ENCODE data around the gene SP1. TPM values are rescaled to one million over a fixed set of nuclear protein-coding genes. Genes with fewer than 3 reads are reported as not detected.
A peak's percentile ranks its signal among the peaks of the same experiment; 100 is the strongest.
"Not testable (repeated sequence)": the region's sequence is repeated elsewhere in the genome, so short reads cannot be mapped to it uniquely, and the experiment has no call there.

SP1 gene
- total RNA-seq (2021; fragmentation: NEBNext Ultra II Directional; extraction: Animal tissue kit (Norgen Biotek cat#: 25700)) = 10 to 100 TPM; 38.2 to 51.8 (median 43.5) TPM
- long read RNA-seq, partial matches to known transcripts = 0 of 7 reads
- long read RNA-seq, other reads (novel, unspliced or antisense) = 7 of 7 reads

DNA sequence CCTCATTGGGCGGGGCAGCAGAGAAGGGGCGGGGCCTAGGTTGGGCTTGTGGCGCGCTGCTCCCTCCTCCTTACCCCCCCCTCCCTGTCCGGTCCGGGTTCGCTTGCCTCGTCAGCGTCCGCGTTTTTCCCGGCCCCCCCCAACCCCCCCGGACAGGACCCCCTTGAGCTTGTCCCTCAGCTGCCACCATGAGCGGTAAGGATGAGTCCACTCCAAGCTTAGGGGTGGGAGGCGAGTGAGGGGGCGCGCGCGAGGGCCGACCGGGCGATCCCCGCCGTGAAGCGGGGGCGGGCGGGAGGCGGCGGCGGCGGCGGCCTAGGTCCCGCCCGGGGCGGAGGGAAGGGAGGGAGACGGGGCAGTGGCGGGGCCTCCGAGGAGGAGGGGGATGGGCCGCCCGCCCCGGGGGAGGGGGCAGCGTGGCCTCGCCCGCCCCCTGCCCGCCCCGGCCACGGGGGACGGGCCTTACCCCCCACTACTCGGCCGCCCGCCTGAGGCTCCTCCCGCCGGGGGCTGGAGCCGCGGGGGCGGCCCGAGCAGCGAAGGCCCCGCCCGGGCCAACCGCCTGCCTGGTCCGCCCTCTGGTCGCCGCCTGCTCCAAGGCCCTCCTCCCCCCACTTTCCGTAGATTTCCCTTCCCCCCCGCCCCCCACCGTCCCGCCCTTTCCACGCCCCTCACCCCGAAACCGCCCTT lies at the start of gene SP1:
SP1 (plus strand) TSS at position 73 of the 690 bp plus-strand sequence; CDS start at position 189, 116 bp downstream.
- peaks cover 4% of the 10 kb centered on the region for H3K27me3 Mint-ChIP-seq (ENCODE audit: insufficient read depth)
- peak within 1 kb of the TSS; percentile 85 for H3K27ac Mint-ChIP-seq
- TF ChIP-seq, protein P1, sequence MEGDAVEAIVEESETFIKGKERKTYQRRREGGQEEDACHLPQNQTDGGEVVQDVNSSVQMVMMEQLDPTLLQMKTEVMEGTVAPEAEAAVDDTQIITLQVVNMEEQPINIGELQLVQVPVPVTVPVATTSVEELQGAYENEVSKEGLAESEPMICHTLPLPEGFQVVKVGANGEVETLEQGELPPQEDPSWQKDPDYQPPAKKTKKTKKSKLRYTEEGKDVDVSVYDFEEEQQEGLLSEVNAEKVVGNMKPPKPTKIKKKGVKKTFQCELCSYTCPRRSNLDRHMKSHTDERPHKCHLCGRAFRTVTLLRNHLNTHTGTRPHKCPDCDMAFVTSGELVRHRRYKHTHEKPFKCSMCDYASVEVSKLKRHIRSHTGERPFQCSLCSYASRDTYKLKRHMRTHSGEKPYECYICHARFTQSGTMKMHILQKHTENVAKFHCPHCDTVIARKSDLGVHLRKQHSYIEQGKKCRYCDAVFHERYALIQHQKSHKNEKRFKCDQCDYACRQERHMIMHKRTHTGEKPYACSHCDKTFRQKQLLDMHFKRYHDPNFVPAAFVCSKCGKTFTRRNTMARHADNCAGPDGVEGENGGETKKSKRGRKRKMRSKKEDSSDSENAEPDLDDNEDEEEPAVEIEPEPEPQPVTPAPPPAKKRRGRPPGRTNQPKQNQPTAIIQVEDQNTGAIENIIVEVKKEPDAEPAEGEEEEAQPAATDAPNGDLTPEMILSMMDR (IDR thresholded peaks at IDR 0.05) = no peak
- peak within 1 kb of the TSS; percentile 91 for H3K4me3 Mint-ChIP-seq
- H3K9me3 Mint-ChIP-seq = no peaks in the 10 kb centered on the region
- peaks cover 30% of the 10 kb centered on the region for H3K4me1 Mint-ChIP-seq (ENCODE audit: low read depth)
- peak; percentile 85 for DNase-seq
- H3K36me3 Mint-ChIP-seq (ENCODE audit: low read depth) = peaks cover 32% of the 10 kb centered on the region

DNA sequence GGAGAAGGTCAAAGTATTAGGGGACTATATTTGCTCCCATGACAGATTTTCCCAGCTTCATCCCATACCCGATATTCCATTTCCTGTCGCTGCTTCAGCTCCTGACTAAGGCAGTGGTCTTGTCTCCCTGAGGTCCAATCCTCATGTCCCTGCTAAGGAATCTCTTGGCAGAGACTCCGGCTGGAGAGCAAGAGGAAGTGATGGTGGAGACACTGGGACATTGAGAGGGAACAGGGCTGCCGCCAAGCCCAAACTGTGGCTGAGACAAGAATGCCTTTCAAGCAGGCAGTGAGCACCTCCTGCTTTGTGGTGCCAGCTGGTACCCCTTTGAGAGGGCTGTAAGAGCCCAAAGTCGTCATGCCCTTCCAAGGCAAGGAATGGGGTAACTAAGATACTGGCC lies 49.3 kb upstream of the SP1 start:
- Mint-ChIP-seq H3K4me3 (no peak overlapping the region), H3K36me3 (ENCODE audit: low read depth) (no peaks in the 10 kb centered on the region), H3K27me3 (ENCODE audit: insufficient read depth) (peaks cover 26% of the 10 kb centered on the region), H3K4me1 (ENCODE audit: low read depth) (0 out of 2 replicates have a peak, but pooled peaks cover 6% of the 10 kb centered on the region), H3K27ac (no peak overlapping the region), H3K9me3 (no peaks in the 10 kb centered on the region)
- TF ChIP-seq, protein P1 (IDR thresholded peaks at IDR 0.05) = no peak
- no peak for DNase-seq

DNA sequence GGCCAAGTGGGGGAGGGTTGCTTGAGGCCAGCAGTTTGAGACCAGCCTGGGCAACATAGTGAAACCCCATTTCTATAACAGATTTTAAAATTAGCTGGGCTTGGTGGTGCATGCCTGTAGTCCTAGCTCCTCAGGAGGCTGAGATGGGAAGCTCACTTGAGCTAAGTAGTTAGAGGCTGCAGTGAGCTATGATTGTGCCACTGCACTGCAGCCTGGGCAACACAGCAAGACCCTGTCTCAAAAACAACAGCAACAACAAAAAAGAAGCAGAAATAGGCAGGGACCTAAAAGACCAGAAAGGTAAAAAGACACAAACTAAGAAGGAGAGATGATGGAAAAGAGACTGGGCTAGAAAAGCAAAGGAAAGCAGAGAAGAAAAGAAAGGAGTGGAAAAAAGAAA lies 47.6 kb upstream of the SP1 start:
- not testable (repeated sequence) for H3K36me3 Mint-ChIP-seq (ENCODE audit: low read depth); DNase-seq; H3K4me3 Mint-ChIP-seq; H3K27ac Mint-ChIP-seq; H3K4me1 Mint-ChIP-seq (ENCODE audit: low read depth); H3K9me3 Mint-ChIP-seq
- H3K27me3 Mint-ChIP-seq (ENCODE audit: insufficient read depth) = peaks cover 34% of the 10 kb centered on the region

DNA sequence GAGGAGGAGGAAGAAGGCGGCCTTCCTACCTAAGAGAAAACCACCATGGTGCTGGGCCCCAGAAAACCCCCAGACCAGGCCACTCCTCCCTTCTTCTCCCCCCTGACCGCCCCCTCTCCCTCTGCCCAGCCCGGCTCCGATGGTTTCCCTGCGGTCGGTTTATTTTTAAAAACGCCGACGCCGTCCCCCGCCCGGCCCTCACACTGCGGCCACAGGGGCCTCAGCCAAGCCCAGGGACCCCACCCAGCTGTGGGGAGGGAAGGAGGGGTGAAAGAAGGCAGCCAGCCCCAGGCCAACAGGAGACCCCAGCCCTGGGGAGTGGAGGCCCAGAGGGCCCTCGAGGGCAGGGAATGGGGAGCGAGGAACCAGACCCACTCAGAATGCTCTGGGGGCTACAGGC lies 47.2 kb upstream of the SP1 start:
- Mint-ChIP-seq H3K36me3 (ENCODE audit: low read depth) (no peaks in the 10 kb centered on the region), H3K4me1 (ENCODE audit: low read depth) (peaks cover 5% of the 10 kb centered on the region), H3K27me3 (ENCODE audit: insufficient read depth) (peaks cover 38% of the 10 kb centered on the region), H3K4me3 (no peak overlapping the region), H3K9me3 (no peaks in the 10 kb centered on the region), H3K27ac (no peak overlapping the region)
- TF ChIP-seq, protein P1 (IDR thresholded peaks at IDR 0.05) = no peak
- DNase-seq = no peak

DNA sequence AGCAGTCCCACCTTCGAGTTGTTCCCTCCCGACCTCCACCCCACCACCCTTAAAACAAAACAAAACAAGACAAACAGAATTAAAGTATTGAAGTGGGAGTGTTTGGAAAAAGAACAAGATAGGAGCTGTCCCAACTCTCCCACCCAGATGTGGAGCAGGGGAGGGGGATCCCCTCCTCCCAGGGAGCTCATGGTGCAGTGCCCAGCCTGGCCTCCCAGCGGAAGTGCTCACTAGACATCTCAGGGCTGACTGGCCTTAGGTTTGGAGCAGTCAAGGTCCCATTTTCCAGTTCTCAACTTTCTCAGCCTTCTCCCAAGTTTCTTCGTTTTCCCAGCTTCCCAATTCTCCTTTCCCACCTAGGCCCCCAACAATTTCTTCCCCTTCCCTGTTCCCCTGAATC lies 46.7 kb upstream of the SP1 start:
- Mint-ChIP-seq H3K9me3 (no peaks in the 10 kb centered on the region), H3K4me3 (no peak overlapping the region), H3K4me1 (ENCODE audit: low read depth) (peaks cover 7% of the 10 kb centered on the region), H3K27me3 (ENCODE audit: insufficient read depth) (peaks cover 38% of the 10 kb centered on the region), H3K36me3 (ENCODE audit: low read depth) (no peaks in the 10 kb centered on the region), H3K27ac (no peak overlapping the region)
- no peak for DNase-seq
- TF ChIP-seq, protein P1 (IDR thresholded peaks at IDR 0.05) = no peak

DNA sequence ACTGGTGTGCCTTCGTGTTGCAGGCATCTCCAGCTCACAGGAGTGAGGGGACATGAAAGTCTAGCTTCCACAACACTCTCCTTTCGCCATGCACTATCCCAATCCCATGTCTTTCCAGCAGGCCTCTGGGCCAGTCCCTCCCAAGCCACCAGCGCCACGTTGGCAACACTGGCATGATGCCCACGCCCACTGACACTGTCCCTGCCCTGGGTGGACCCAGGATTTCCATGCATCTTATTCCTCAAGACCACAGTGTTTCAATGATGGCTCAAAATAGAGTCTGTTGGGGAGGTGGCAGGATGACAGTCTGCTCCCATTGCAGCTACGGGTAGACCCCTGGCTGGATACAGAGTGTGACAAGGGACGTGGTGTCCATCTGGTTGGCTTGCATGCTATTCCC lies 46.1 kb upstream of the SP1 start:
- H3K36me3 Mint-ChIP-seq (ENCODE audit: low read depth) = no peaks in the 10 kb centered on the region
- H3K4me3 Mint-ChIP-seq = no peak overlapping the region
- peaks cover 37% of the 10 kb centered on the region for H3K27me3 Mint-ChIP-seq (ENCODE audit: insufficient read depth)
- TF ChIP-seq, protein P1 (IDR thresholded peaks at IDR 0.05) = no peak
- no peak overlapping the region for H3K27ac Mint-ChIP-seq
- no peaks in the 10 kb centered on the region for H3K9me3 Mint-ChIP-seq
- DNase-seq = no peak
- peaks cover 7% of the 10 kb centered on the region for H3K4me1 Mint-ChIP-seq (ENCODE audit: low read depth)

Measured in HFFc6 (cell line).